Effector CD4-positive, alpha-beta T cell (primary cell): ENCODE results near the gene GLS.

ENCODE experiments used
- DNase-seq: peaks from one replicate; pipeline ENCODE4 v3.0.0-alpha.2; 2020

Gene GLS

GRCh38 chr2:190997526-190998113, 117.0 kb downstream of the GLS start:
- DNase-seq: no peak

GRCh38 chr2:190999058-190999457, 118.4 kb downstream of the GLS start:
- no peak for DNase-seq

- no peak for DNase-seq
Measured at GRCh38 chr2:190999949-191000665, 119.5 kb downstream of the GLS start.

- no peak for DNase-seq
Measured at GRCh38 chr2:191001032-191001431, 120.4 kb downstream of the GLS start.

GRCh38 chr2:191001624-191002023, 121.0 kb downstream of the GLS start:
- no peak for DNase-seq

- DNase-seq: no peak
Measured at GRCh38 chr2:191003405-191004309, 123.0 kb downstream of the GLS start.

- DNase-seq: no peak
Measured at GRCh38 chr2:191006297-191006696, 125.7 kb downstream of the GLS start.

- DNase-seq: no peak
Measured at GRCh38 chr2:191006997-191007783, 126.6 kb downstream of the GLS start.

- DNase-seq: no peak
Measured at GRCh38 chr2:191008286-191008685, 127.7 kb downstream of the GLS start.

GRCh38 chr2:191009541-191010374, 129.1 kb downstream of the GLS start:
- DNase-seq: no peak

GRCh38 chr2:191010887-191011885, 130.6 kb downstream of the GLS start:
- no peak for DNase-seq

- DNase-seq: no peak
Measured at GRCh38 chr2:191012346-191012745, 131.7 kb downstream of the GLS start.

- DNase-seq: no peak
Measured at GRCh38 chr2:191012845-191013681, 132.4 kb downstream of the GLS start.

GRCh38 chr2:191013682-191013931, 133.0 kb downstream of the GLS start:
- DNase-seq: no peak

GRCh38 chr2:191013932-191014652, 133.5 kb downstream of the GLS start, which contains the start of gene STAT1:
STAT1 (minus strand) TSS chr2:191014171; CDS start chr2:191010003, 4,168 bp downstream.
- DNase-seq: peak; percentile 91

- no peak for DNase-seq
Measured at GRCh38 chr2:191014653-191015020, 134.0 kb downstream of the GLS start.
